Nephron progenitor cell (in vitro differentiated cells): Measurements from ENCODE around the gene COL18A1.

Experiments
- DNase-seq: peaks from one replicate; pipeline ENCODE4 v3.0.0; 2021
- H3K27ac Mint-ChIP-seq: 2 replicates; pipeline ENCODE4 v1.8.0; 2021; ENCODE audit warnings: mild to moderate bottlenecking, moderate library complexity, mixed read lengths
- H3K27me3 Mint-ChIP-seq: 2 replicates; pipeline ENCODE4 v1.8.0; 2021; ENCODE audit warnings: mild to moderate bottlenecking, low read depth, mixed read lengths; ENCODE audit not compliant: poor library complexity
- H3K36me3 Mint-ChIP-seq: 2 replicates; pipeline ENCODE4 v1.8.0; 2021; ENCODE audit warnings: low read depth, mixed read lengths
- H3K4me1 Mint-ChIP-seq: 2 replicates; pipeline ENCODE4 v1.8.0; 2021; ENCODE audit warnings: mixed read lengths
- H3K4me3 Mint-ChIP-seq: 2 replicates; pipeline ENCODE4 v1.8.0; 2021; ENCODE audit warnings: mild to moderate bottlenecking, moderate library complexity, mixed read lengths
- H3K9me3 Mint-ChIP-seq: 2 replicates; pipeline ENCODE4 v1.8.0; 2021; ENCODE audit warnings: mild to moderate bottlenecking, moderate library complexity, mixed read lengths
- TF ChIP-seq, protein P1 (sequence below): fragments of 200-600 bp; sonication (generic); IDR thresholded peaks from 2 replicates; pipeline ENCODE4 v1.5.0; 2021; ENCODE audit warnings: antibody characterized with exemption

The COL18A1 gene

DNA sequence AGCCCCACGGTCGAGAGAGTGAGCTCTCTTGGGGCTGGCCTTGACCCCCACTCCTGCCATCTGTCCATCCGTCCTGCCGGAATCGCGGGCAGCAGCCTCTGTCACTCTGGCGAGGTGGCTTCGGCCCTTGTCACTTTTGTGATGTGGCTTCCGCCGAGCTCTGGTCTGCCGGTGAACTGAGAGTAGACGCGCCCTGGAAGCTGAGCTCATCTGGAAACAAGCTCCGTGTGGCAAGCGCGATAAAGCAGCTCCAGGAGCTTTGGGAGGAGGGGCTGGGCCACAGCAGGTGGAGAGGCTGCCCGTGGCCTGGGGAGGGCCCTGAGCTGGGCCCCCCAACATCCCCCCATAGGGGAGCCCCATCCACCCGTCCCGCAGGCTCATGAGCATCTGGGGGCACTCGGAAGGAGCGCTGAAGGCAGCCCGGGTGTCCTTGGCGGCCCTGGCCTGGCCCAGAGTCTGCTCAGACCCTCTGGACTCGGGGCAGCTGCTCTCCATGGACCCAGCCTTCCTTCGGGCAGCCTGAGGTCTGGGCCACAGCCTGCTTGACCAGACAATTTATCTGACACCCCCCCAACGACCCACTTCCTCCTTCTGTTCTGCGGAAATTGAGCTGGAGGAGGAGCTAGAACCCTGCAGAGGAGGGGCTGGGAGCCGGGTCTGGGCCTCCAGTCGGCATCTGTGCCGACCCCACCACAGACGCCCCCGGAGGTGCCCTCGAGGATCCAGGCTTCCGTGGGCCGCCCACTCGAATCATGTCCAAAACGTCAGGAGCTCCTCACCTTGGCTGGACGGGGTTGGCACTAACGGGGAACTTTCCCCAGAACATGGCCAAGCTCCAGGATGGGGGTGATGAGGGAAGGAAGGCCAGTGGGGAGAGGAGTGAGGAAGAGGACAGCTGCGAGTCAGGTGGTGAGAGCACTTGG lies 78.2 kb downstream of the COL18A1 start:
- no peak for DNase-seq

DNA sequence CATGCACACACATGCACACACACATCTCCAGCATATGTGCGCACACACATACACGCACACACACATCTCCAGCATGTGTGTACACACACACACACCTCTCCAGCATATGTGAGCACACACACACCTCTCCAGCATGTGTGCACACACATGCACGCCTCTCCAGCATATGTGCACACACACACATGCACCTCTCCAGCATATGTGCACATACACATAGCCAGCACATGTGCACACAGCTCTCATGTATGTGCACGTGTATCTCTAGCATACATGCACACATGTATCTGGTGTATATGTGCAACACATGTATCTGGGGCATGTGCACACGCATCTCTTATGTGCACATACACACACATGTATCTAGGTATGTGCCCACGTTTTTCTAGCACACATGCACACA lies 79.4 kb downstream of the COL18A1 start:
- no peak overlapping the region for H3K4me3 Mint-ChIP-seq
- H3K4me1 Mint-ChIP-seq: peaks cover 22% of the 10 kb centered on the region
- no peak for DNase-seq
- TF ChIP-seq, protein P1, sequence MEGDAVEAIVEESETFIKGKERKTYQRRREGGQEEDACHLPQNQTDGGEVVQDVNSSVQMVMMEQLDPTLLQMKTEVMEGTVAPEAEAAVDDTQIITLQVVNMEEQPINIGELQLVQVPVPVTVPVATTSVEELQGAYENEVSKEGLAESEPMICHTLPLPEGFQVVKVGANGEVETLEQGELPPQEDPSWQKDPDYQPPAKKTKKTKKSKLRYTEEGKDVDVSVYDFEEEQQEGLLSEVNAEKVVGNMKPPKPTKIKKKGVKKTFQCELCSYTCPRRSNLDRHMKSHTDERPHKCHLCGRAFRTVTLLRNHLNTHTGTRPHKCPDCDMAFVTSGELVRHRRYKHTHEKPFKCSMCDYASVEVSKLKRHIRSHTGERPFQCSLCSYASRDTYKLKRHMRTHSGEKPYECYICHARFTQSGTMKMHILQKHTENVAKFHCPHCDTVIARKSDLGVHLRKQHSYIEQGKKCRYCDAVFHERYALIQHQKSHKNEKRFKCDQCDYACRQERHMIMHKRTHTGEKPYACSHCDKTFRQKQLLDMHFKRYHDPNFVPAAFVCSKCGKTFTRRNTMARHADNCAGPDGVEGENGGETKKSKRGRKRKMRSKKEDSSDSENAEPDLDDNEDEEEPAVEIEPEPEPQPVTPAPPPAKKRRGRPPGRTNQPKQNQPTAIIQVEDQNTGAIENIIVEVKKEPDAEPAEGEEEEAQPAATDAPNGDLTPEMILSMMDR: no peak
- H3K27ac Mint-ChIP-seq: no peak overlapping the region
- peaks cover 18% of the 10 kb centered on the region for H3K36me3 Mint-ChIP-seq
- H3K9me3 Mint-ChIP-seq: no peaks in the 10 kb centered on the region
- H3K27me3 Mint-ChIP-seq: no peaks in the 10 kb centered on the region

More for the DNA sequence above, 78.2 kb downstream of the COL18A1 start:
- no peaks in the 10 kb centered on the region for H3K9me3 Mint-ChIP-seq
- H3K36me3 Mint-ChIP-seq: peaks cover 27% of the 10 kb centered on the region
- peaks cover 19% of the 10 kb centered on the region for H3K4me1 Mint-ChIP-seq
- no peak overlapping the region for H3K4me3 Mint-ChIP-seq
- TF ChIP-seq, protein P1: no peak
- H3K27ac Mint-ChIP-seq: peak overlapping the region; percentile 39
- H3K27me3 Mint-ChIP-seq: no peaks in the 10 kb centered on the region

DNA sequence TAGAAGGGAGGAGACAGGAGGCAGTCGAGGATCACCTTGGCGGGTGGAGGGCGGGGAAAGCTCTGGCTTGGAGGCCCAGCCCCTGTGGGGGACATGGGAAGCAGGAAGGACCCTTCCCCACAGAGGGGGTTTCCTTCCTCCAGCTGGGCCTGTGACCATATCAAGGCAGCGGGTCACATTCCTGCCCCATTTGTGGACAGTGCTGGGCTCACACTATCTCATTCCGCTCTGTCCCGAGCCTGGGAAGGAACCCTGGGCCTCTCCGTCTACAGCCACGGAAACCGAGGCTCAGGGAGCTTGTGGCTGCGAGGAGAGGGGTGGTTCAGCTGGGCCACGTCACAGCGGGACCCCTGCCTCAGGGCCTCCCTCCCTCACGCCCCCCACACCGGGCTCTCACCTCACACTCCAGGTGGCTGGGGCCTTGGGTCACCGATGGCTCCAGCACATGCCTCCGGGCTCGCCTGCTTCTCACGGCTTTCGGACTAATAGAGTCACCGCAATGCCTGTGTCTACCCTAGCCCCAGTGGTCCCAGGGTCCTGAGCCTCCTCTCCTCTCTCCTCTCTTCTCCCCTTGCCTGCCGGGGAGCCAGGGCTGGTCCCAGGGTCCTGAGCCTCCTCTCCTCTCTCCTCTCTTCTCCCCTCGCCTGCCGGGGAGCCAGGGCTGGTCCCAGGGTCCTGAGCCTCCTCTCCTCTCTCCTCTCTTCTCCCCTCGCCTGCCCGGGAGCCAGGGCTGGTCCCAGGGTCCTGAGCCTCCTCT lies 80.9 kb downstream of the COL18A1 start:
- Mint-ChIP-seq H3K4me1 (peaks cover 19% of the 10 kb centered on the region), H3K27me3 (no peaks in the 10 kb centered on the region), H3K27ac (no peak overlapping the region), H3K36me3 (peaks cover 15% of the 10 kb centered on the region), H3K9me3 (no peaks in the 10 kb centered on the region), H3K4me3 (no peak overlapping the region)
- TF ChIP-seq, protein P1: no peak
- no peak for DNase-seq

DNA sequence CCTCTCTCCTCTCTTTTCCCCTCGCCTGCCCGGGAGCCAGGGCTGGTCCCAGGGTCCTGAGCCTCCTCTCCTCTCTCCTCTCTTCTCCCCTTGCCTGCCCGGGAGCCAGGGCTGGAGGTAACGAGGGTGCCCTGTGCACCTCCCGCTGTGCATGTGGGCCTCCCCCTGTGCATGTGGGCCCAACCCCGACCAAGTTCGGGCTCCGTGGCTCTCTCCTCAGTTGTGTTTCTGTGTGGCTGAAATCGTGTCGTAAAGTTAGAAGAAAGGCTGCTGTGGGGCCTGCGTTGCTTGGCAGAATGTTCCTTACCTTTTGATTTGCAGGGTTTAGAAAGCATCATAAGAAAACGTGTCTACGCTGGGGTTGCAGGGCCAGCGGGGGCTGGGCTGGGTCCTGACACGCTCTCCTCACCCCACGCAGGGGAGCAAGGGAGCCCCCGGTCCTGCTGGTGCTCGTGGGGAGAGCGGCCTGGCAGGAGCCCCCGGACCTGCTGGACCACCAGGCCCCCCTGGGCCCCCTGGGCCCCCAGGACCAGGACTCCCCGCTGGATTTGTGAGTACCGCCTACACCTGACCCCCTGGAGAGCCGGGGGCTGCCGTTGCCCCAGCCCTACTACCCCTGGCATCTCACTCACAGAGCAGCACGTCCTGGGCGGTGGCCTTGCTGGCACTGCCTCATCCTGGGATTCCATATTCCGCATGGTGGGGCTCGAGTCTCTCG lies 81.6 kb downstream of the COL18A1 start:
- H3K36me3 Mint-ChIP-seq: peaks cover 15% of the 10 kb centered on the region
- no peak overlapping the region for H3K27ac Mint-ChIP-seq
- peaks cover 19% of the 10 kb centered on the region for H3K4me1 Mint-ChIP-seq
- H3K9me3 Mint-ChIP-seq: no peaks in the 10 kb centered on the region
- H3K27me3 Mint-ChIP-seq: no peaks in the 10 kb centered on the region
- TF ChIP-seq, protein P1: no peak
- no peak for DNase-seq
- H3K4me3 Mint-ChIP-seq: no peak overlapping the region

DNA sequence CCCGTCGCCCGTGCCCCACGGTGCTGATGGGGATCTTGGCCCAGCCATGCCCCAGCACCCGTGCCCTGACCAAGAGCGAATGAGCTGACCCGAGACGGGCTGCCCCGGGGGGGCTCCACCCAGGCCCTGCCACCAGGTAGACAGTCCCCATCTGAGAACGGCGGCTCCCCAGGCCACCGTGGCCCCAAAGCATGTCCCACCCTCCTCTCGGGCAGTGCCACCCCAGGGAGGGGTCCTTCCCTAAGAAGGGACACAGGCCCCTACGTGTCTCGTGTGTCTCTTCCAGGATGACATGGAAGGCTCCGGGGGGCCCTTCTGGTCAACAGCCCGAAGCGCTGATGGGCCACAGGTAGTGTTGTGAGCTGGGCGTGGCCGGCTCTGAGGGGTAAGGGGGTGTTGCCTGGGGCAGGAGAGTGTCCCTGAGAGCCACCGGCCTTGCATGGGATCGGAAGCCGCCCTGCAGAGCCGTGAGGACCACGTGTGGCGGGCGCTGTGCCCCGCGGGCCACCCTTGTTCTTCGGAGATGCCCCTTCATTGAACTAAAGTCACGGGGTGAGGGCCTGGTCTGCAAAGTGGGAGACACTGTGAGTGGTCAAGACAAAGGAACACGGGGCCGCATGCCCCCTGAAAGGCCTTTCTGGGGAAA lies 82.3 kb downstream of the COL18A1 start:
- no peak overlapping the region for H3K4me3 Mint-ChIP-seq
- H3K27ac Mint-ChIP-seq: no peak overlapping the region
- peaks cover 19% of the 10 kb centered on the region for H3K4me1 Mint-ChIP-seq
- H3K27me3 Mint-ChIP-seq: no peaks in the 10 kb centered on the region
- DNase-seq: no peak
- peaks cover 15% of the 10 kb centered on the region for H3K36me3 Mint-ChIP-seq
- TF ChIP-seq, protein P1: no peak
- no peaks in the 10 kb centered on the region for H3K9me3 Mint-ChIP-seq
